Upper lobe of right lung (tissue), 1 donor: Measurements from ENCODE around the gene PIP5K1C. TPM values are rescaled to one million over a fixed set of nuclear protein-coding genes. Genes with fewer than 3 reads are reported as not detected.
"Not testable (repeated sequence)": the region's sequence is repeated elsewhere in the genome, so short reads cannot be mapped to it uniquely, and the experiment has no call there.

Experiments used
- ATAC-seq: fragments of 200-7000 bp; cut with Tn5 transposase; one replicate; pipeline ENCODE4 v1.9.1; 2020; ENCODE audit warnings: mild to moderate bottlenecking, moderate library complexity
- DNase-seq: peaks from one replicate; pipeline ENCODE4 v3.0.0-alpha.2; 2020
- H3K27ac ChIP-seq: fragments of 200-600 bp; one replicate; pipeline ENCODE4 v1.8.0; 2022
- H3K27me3 ChIP-seq: fragments of 200-600 bp; one replicate; pipeline ENCODE4 v1.8.0; 2022; ENCODE audit warnings: mild to moderate bottlenecking
- H3K36me3 ChIP-seq: fragments of 200-600 bp; one replicate; pipeline ENCODE4 v1.8.0; 2022
- H3K4me1 ChIP-seq: fragments of 200-600 bp; one replicate; pipeline ENCODE4 v1.8.0; 2022
- H3K4me3 ChIP-seq: fragments of 200-600 bp; one replicate; pipeline ENCODE4 v1.8.0; 2022; ENCODE audit warnings: mild to moderate bottlenecking
- H3K9me3 ChIP-seq: fragments of 200-600 bp; one replicate; pipeline ENCODE4 v1.8.0; 2022
- CTCF ChIP-seq: fragments of 200-600 bp; IDR thresholded peaks from one replicate; pipeline ENCODE4 v1.8.0; 2022; ENCODE audit warnings: antibody characterized with exemption
- intact Hi-C: fragments of 100-400 bp; cut with DNase I; formaldehyde crosslinking; loops from one replicate; pipeline ENCODE4 v1.11.0; 2022
- total RNA-seq: library from RNA; stranded (reverse); fragmentation: NEBNext Ultra II Directional; extraction: Animal tissue kit (Norgen Biotek cat#: 25700); gene quantifications from one replicate; pipeline ENCODE4 v1.2.1, GENCODE V29; 2021
- donor health status: DM: no; HTN: yes; CAD: no; lungs with severe emphysema.

PIP5K1C gene
- total RNA-seq, 1 donor from 2014 or later = 42.1 TPM

DNA sequence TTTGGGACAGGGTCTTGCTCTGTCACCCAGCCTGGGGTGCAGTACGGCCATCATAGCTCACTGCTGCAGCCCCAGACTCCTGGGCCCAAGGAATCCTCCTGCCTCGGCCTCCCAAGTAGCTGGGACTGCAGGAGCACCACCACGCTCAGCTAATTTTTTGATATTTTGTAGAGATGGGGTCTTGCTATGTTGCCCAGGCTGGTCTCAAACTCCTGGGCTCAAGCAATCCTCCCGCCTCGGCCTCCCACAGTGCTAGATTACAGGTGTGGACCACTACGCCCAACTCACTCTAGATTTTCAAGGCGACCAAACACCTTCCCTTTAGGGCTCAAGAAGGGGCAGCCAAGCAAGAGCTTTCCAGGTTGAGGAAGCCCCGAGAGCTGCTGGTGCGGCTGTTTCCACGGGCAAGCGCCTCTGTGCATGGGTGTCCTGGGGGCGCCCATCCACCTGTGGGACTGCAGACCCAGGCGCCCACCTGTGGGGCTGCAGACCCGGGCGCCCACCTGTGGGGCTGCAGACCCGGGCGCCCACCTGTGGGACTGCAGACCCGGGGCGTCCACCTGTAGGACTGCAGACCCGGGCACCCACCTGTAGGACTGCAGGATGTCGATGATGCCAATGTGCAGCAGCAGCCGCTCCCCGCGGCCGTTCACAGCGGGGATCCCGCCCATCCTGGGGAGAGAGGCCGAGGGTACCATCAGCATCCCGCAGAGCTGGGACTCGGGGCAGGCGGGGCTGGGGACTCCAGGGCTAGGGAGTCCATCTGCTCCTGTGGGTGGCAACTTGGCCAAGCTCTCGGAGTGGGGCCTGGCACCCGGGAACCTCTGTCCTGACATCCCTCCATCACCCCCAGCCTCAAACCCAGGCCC, 52.0 kb downstream of the PIP5K1C start:
- H3K9me3 ChIP-seq = no peaks in the 10 kb centered on the region
- no peaks in the 10 kb centered on the region for H3K4me1 ChIP-seq
- TF ChIP-seq CTCF = no peak
- H3K4me3 ChIP-seq = no peak overlapping the region
- no peak for DNase-seq
- no peak overlapping the region for H3K27ac ChIP-seq
- peaks cover 53% of the 10 kb centered on the region for H3K36me3 ChIP-seq
- no peak for ATAC-seq
- intact Hi-C loops = no loop called here
- no peaks in the 10 kb centered on the region for H3K27me3 ChIP-seq

DNA sequence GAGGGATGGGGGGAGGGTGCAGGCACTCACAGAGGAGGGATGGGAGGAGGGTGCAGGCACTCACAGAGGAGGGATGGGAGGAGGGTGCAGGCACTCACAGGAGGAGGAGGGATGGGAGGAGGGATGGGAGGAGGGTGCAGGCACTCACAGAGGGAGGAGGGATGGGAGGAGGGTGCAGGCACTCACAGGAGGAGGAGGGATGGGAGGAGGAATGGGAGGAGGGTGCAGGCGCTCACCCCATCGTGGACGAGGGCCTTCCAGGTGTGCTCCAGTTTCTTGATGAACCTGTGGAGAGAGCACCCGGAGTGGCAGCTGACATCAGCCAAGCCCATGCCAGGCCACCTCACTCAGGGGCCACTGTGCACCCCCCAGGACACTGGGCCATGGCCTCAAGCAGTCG, 53.2 kb downstream of the PIP5K1C start:
- H3K9me3 ChIP-seq, H3K4me3 ChIP-seq, H3K27ac ChIP-seq, intact Hi-C loops, ATAC-seq, H3K27me3 ChIP-seq, H3K4me1 ChIP-seq, DNase-seq: not testable (repeated sequence)
- peaks cover 46% of the 10 kb centered on the region for H3K36me3 ChIP-seq

- Histone ChIP-seq H3K27me3 (no peaks in the 10 kb centered on the region), H3K27ac (no peak overlapping the region), H3K9me3 (no peaks in the 10 kb centered on the region), H3K36me3 (peaks cover 46% of the 10 kb centered on the region), H3K4me3 (no peak overlapping the region), H3K4me1 (no peaks in the 10 kb centered on the region)
- no peak for ATAC-seq
- TF ChIP-seq CTCF = no peak
- intact Hi-C loops = no loop called here
- no peak for DNase-seq
These were observed 53.8 kb downstream of the PIP5K1C start for GRCh38 chr19:3646336-3647092.

DNA sequence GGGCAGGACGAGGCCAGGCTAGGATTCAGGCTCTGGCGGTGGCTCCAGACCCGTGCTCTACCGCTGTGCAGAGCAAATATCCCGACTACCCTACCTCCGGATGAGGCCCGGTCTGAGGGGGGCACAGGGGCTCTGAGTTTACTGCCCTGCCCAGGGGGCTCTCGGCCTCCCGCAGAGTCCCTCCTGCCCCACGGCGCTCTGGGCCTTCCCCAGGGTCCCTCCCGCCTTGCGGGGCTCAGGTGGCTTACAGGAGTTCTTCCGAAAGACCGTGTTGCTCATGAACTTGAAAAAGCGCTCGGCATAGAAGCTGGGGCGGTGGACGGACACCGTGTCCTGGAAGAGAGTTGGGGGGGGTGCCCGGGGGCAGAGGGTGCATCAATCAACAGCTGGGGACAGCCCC, 54.5 kb downstream of the PIP5K1C start:
- Histone ChIP-seq H3K36me3 (peaks cover 46% of the 10 kb centered on the region), H3K9me3 (no peaks in the 10 kb centered on the region), H3K4me1 (no peaks in the 10 kb centered on the region), H3K27me3 (no peaks in the 10 kb centered on the region), H3K4me3 (no peak overlapping the region), H3K27ac (no peak overlapping the region)
- ATAC-seq (no peak), DNase-seq (no peak)
- intact Hi-C loops = no loop called here
- TF ChIP-seq CTCF = no peak

DNA sequence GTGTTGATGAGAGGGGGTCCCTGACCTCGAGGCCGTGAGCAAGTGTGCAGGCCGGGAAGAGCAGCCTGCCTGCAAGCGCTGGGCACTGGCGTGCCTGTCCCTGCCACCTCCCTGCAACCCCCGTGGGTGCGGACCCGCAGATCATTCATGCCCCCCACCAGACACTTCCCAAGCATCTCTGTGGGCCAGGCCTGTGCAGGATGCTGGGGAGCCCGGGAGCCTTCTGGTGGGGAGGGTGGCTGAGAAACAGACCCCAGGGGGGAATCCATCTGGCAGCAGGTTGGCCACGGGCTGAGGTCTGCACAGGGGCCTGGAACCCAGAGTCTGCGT, 55.2 kb downstream of the PIP5K1C start:
- intact Hi-C loops = no loop called here
- no peak overlapping the region for H3K27ac ChIP-seq
- peaks cover 43% of the 10 kb centered on the region for H3K36me3 ChIP-seq
- H3K9me3 ChIP-seq = no peaks in the 10 kb centered on the region
- no peak for TF ChIP-seq CTCF
- DNase-seq (no peak), ATAC-seq (no peak)
- H3K27me3 ChIP-seq = no peaks in the 10 kb centered on the region
- no peaks in the 10 kb centered on the region for H3K4me1 ChIP-seq
- no peak overlapping the region for H3K4me3 ChIP-seq

- Histone ChIP-seq H3K27me3 (no peaks in the 10 kb centered on the region), H3K4me3 (no peak overlapping the region), H3K9me3 (no peaks in the 10 kb centered on the region), H3K36me3 (peaks cover 47% of the 10 kb centered on the region), H3K27ac (no peak overlapping the region), H3K4me1 (no peaks in the 10 kb centered on the region)
- ATAC-seq (no peak), DNase-seq (no peak)
- TF ChIP-seq CTCF = no peak
- intact Hi-C loops = no loop called here
These were observed 55.8 kb downstream of the PIP5K1C start for GRCh38 chr19:3644351-3645066.
